HG02870 (cell line): ENCODE measurements around the gene HNRNPUL1.
"Not testable (repeated sequence)": the region's sequence is repeated elsewhere in the genome, so short reads cannot be mapped to it uniquely, and the experiment has no call there.

Source experiments
- ATAC-seq: cut with Tn5 transposase; IDR thresholded peaks from one replicate; pipeline ENCODE4 v1.9.1; 2021; ENCODE audit warnings: mild to moderate bottlenecking, moderate library complexity; ENCODE audit not compliant: unreplicated experiment

HNRNPUL1 gene

DNA sequence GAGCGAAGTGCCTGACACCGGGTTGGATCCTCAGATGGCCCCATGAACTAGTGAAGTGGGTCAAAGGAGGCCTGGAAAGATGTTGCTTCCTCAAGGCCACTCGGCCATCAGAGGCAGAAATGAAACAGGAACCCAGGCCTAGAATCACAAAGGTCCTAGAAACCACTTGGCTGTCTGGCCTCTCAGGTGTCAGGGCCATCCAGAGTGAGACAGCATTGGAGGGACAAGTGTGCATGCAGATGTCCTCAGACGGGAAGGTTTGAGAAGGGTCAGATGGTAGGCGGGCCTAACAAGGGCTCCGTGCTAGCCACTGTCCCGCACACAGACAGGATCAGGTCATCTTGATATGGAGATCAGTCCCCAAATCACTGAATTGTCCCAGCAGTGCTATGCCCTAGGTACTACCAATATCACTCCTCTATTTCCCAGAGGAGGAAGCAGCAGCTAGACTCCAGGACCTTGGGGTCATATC is 60.1 kb downstream of the HNRNPUL1 start:
- no peak for ATAC-seq

DNA sequence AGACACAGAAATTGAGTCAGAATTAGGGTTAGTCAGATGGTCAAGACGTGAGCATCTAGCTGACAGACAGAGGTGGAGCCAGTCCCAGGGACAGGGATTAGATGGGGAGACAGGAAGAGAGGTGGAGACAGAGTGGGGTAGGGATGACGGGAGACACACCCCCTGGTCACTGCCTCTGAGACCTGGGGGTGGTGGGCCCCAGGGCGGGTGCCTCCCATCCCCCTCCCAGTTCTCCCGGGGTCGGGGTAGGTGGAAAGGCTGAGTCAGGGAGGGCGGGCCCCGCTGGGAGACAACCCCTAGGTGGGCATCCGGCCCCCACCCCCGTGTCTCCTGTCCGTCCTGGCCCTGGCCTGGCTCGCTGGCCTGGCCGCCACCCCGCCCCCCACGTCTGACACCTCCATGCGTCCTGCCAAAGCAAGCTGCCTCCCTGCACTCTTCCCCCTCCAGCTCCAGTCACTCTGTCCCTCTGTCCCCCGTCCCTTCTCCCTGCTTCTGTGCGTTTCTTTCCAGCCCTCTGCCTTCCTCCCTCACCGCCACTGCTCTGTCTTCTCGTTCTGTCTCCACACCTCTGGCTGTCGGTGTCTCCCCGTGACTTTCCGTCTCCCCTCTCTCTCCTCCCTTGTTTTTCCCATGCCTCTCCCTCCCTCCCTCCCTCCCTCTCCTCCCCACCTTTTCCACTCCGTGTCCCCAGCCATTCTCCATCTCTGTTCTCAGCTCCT is 60.9 kb downstream of the HNRNPUL1 start:
- ATAC-seq: no peak

GRCh38 chr19:41325640-41325946 is 61.4 kb downstream of the HNRNPUL1 start:
- ATAC-seq: no peak

DNA sequence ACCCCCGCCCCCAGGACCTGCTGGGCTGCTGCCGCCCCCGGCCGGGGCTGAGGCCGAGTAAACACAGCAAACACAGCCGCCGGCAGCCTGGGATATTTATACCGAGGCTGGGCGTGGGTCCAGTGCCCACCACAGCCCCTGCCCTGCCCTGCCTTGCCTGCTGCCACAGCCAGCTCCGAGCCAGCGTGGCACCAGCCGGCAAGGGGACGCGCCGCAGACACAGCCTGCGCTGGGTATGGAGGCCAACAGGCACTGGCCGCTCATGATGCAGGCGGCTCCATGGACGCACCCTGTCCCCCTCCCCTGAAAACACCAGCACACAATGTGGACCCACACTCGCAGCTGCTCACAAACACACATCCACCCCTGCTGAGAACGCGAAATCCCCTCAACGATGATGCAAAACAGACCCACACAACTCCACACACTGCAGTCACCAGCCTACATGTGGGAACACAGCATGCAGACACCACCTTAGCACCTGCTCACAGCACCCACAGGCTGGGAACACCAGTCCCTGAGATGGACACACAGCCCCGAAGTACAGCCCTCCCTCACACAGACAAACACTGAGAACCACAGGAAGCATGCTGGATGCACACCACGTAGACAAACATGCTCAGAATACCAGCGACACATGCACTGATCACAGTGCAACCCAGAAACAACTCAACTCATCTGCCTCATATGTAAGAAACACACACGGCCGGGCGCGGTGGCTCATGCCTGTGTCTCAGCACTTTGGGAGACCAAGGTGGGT is 62.0 kb downstream of the HNRNPUL1 start:
- ATAC-seq: no peak

GRCh38 chr19:41327076-41327575 is 63.0 kb downstream of the HNRNPUL1 start:
- ATAC-seq: no peak

GRCh38 chr19:41327576-41328156 is 63.5 kb downstream of the HNRNPUL1 start:
- ATAC-seq: no peak

DNA sequence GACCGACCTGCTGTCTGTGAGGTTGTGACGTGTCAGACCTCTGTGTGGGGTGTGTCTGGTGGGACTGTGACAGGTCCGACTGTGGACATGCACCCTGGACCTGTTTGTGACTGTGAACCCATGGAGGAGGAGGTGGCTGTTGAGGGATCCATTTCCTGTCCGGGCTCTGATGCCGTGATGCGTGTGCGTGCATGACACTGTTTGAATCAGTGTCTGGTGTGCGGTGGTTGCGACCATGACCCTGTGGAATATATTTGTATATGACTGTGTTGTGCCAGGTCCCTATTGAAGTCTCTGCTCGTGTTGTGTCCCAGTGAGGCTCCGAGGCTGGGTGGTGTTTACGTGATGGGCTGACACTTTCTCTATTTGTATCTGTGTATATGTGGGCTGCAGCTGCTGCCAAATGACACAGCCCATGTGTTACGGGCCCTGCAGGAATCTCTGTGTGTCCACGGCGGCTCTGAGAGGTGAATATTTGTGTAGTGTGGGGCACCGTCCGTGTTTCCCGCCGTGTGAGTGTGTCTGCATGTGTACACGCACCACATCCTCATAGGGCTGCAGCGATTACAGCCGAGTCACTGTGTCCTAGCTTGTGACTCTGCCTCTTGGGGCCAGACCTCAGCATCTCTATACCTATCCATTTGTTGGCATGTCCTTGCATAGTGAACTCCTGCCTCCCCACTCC is 64.1 kb downstream of the HNRNPUL1 start:
- no peak for ATAC-seq

GRCh38 chr19:41328842-41329225 is 64.7 kb downstream of the HNRNPUL1 start:
- ATAC-seq: no peak

DNA sequence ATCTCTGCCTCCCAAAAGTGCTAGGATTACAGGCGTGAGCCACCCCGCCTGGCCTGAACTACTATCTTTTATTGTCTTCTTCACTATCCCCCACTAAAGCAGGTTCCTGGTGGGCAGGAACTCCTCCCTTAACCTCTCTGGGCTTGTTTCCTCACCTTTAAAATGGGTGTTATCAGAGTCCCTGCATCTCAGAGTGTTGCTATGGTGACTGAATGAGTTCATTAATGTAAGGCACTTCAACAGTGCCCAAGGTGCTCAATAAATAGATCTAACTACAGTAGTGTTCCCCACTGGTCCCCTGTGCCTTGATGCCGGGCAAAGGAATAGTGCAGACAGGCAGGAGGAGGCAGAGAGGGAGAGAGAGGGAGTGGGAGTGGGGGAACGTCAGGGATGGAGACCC is 66.3 kb downstream of the HNRNPUL1 start:
- ATAC-seq: no peak

GRCh38 chr19:41330946-41331678 is 66.9 kb downstream of the HNRNPUL1 start:
- ATAC-seq: no peak

DNA sequence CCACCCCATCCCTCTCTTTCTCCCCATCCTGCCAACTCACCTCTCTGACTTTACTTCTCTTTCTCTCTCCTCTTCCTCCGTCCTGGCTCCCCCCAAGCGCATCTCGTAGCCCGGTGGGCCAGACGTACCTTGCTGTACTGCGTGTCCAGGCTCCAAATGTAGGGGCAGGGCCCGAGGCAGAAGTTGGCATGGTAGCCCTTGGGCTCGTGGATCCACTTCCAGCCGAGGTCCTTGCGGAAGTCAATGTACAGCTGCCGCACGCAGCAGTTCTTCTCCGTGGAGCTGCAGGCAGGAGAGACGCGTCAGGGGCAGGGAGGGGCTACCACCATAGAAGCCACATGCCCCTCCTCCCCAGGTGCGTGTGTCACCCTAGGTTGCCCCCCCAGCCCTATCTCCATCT is 67.8 kb downstream of the HNRNPUL1 start:
- ATAC-seq: no peak

DNA sequence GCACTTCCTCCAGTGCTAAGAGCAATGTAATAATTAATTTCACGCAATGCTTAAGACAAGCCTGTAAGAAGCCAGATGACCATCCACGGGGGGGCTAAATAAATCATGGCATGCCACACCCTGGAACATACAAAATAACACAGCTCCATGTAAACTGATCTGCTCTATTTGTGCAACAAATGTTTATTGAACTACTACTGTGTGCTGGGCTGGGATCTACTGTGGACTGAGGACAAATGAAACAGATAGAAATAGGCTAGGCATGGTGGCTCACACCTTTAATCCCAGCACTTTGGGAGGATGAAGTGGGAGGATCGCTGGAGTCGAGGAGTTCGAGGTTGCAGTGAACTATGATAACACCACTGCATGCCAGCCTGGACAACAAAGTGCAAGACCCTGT is 68.3 kb downstream of the HNRNPUL1 start:
- ATAC-seq: no peak

- ATAC-seq: no peak
Measured at GRCh38 chr19:41334793-41335192, 70.6 kb downstream of the HNRNPUL1 start.

GRCh38 chr19:41335467-41335866 is 71.3 kb downstream of the HNRNPUL1 start:
- ATAC-seq: no peak

DNA sequence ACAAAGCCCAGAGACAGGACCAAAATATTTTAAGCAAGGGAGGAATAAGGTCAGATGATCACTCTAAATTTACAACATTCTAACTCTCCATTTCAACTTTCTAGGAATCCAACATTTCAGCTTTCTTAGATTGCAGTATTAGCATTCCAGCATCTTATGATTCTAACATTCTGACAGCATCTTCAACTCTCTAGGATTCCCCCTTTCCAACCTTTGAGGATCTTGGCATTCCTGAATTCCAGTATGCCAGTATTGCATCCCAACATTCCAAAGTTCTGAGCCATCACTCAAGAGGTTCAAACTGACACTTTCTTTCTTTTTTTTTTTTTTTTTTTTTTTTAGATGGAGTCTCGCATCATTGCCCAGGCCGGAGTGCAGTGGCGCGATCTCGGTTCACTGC is 75.8 kb downstream of the HNRNPUL1 start:
- no peak for ATAC-seq

DNA sequence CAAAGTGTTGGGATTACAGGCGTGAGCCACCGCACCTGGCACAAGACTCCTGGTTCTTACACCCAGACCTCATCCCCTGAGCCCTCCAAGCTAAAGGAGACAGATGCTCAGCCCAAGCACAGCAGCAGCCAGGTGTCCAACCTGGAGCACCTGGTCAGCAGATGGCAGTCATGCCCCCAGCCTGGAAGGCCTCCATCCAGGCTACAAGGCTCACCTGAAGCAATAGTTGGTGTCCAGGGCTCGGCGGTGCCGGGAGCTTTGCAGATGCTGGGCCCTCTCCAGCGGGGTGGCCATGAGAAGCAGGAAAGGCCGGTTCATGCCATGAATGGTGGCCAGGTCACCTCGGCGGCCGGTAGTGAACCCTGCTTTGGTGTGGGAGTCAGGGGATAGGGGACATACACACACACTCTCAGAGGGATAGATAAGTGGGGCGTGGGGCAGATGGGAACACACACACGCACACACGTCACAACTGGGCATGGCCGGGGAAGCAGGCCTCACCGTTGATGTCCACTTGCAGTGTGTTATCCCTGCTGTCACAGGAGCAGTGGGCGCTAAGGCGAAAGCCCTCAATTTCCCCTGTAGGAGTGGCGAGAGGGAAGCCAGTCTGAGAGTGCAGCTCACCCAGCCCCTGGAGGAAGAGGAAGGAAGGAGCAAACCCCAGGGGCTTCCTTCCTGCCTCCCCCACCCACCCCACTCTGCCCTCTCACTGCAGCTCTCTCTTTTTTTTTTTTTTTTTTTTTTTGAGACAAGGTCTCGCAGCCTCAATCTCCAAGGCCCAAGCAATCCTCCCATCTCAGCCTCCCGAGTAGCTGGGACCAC is 77.7 kb downstream of the HNRNPUL1 start:
- ATAC-seq: no peak

- ATAC-seq: no peak
Measured at GRCh38 chr19:41344162-41344561, 80.0 kb downstream of the HNRNPUL1 start.

- not testable (repeated sequence) for ATAC-seq
Measured at GRCh38 chr19:41346916-41347315, 82.7 kb downstream of the HNRNPUL1 start.

GRCh38 chr19:41350735-41351338 is 86.7 kb downstream of the HNRNPUL1 start:
- ATAC-seq: peak; percentile 1
